Upper lobe of left lung (tissue), 4 donors: ENCODE data around the gene BTBD9.

Source experiments
- EP300 ChIP-seq, 4 donors: sonication (generic); formaldehyde crosslinking; IDR thresholded peaks; one replicate each; pipeline ENCODE4 v1.5.1; 2017; ENCODE audit warnings: antibody characterized with exemption in 4 of 4, control low read depth in 2 of 4
- POLR2A ChIP-seq, 4 donors: fragments of 450-650 bp; IDR thresholded peaks; one replicate each; pipeline ENCODE4 v1.5.1; 2016 to 2017; ENCODE audit warnings: antibody characterized with exemption in 4 of 4, mild to moderate bottlenecking in 2 of 4
- POLR2AphosphoS5 ChIP-seq, 2 donors: sonication (generic); formaldehyde crosslinking; IDR thresholded peaks; one replicate each; pipeline ENCODE4 v1.5.1; 2017; ENCODE audit warnings: antibody characterized with exemption in 2 of 2
- TF ChIP-seq, protein P1 (sequence below), 6 experiments: fragments of 450-650 bp in 4 of 6; fragments of 200-600 bp in 2 of 6; sonication (generic) in 2 of 6; IDR thresholded peaks; one replicate each; pipeline ENCODE4 v1.5.1; 2016 to 2019; ENCODE audit warnings: antibody characterized with exemption in 6 of 6

DNA sequence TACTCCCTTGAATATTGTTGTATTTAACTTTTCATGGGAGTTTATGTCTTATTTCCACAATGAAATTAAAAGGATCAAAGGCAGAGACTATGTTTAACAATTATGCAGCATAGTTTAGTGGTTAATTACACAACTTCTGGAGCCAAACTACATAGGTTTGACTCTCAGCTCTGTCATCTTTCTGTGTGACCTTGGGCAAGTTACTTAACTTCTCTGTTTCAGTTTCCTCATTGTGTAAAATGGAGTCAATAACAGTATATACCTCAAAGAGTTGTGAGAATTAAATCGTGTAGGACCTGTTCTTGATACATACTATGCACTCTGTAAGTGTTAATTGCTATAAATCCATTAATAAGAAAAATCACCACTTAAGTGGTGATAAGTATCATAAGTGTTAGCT is 48.3 kb downstream of the BTBD9 start:
- TF ChIP-seq, protein P1, sequence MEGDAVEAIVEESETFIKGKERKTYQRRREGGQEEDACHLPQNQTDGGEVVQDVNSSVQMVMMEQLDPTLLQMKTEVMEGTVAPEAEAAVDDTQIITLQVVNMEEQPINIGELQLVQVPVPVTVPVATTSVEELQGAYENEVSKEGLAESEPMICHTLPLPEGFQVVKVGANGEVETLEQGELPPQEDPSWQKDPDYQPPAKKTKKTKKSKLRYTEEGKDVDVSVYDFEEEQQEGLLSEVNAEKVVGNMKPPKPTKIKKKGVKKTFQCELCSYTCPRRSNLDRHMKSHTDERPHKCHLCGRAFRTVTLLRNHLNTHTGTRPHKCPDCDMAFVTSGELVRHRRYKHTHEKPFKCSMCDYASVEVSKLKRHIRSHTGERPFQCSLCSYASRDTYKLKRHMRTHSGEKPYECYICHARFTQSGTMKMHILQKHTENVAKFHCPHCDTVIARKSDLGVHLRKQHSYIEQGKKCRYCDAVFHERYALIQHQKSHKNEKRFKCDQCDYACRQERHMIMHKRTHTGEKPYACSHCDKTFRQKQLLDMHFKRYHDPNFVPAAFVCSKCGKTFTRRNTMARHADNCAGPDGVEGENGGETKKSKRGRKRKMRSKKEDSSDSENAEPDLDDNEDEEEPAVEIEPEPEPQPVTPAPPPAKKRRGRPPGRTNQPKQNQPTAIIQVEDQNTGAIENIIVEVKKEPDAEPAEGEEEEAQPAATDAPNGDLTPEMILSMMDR (IDR thresholded peaks at IDR 0.05), result no peak
- TF ChIP-seq EP300 (IDR thresholded peaks at IDR 0.05), result no peak
- TF ChIP-seq POLR2AphosphoS5 (IDR thresholded peaks at IDR 0.05), result no peak
- TF ChIP-seq POLR2A (IDR thresholded peaks at IDR 0.05), result no peak
